DMS53 (cell line): ENCODE measurements around the gene SLC35F5.
"Not testable (repeated sequence)": the region's sequence is repeated elsewhere in the genome, so short reads cannot be mapped to it uniquely, and the experiment has no call there.

ENCODE experiments used
- DNase-seq: peaks from one replicate; lab custom pipeline; 2025; lab: John Stamatoyannopoulos, UW

The SLC35F5 gene

DNA sequence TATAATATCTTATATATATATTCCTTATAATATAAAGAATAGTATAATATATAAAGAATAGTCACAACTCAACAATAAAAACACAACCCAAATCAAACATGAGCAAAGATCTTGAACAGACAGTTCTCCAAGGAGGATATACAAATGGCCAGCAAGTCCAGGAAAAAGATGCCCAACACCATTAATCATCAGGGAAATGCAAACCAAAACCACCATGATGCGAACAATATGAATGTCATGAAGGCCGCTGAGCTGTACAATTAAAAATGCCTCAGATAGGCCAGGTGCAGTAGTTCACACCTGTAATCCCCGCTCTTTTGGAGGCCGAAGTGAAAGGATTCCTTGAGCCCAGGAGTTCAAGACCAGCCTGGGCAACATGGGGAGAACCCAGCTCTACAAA is 58.9 kb downstream of the SLC35F5 start:
- no peak for DNase-seq

- DNase-seq: no peak
Measured at GRCh38 chr2:113694438-113694837, 62.0 kb downstream of the SLC35F5 start.

DNA sequence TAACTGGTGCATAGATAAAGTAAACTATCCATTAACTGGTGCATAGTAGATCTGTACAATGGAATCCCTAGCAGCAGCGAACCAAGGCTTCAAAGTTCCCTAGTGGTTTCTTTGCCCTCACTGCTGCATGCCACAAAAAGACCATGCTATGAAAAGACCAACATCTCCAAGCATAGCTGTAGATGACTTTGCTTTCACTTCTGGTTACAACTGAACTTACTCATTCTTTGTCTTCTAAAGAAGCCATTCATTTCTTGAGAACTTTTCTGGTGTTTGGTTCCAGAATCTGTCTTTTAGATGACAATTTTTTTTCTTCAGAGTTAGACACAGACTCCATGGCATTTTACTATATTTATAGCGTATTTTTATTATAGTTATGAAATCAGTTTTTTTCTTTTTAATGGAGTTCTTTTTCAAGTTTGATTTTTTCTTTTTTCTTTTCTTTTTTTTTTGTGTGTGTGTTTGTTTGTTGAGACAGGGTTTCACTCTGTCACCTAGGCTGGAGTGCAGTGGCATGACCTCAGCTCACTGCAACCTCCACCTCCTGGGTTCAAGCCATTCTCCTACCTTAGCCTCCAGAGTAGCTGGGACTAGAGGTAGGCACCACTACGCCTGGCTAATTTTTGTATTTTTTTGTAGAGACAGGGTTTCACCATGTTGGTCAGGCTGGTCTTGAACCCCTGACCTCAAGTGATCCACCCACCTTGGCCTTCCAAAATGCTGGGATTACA is 63.6 kb downstream of the SLC35F5 start:
- DNase-seq: no peak

- DNase-seq: not testable (repeated sequence)
Measured at GRCh38 chr2:113690871-113691270, 65.6 kb downstream of the SLC35F5 start.

DNA sequence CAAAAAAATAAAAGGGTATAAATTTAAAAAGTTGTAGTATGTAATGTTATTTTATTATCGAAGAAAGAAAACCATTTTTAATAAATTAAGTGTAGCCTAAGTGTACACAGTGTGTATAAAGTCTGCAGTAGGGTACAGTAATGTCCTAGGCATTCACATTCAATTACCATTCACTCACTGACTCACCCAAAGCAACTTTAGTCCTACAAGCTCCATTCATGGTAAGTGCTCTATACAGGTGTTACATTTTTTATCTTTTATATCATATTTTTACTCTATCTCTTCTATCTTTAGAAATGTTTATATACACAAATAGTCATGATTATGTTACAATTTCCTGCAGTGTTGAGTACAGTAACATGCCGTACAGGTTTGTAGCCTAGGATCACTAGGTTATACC is 69.9 kb downstream of the SLC35F5 start:
- DNase-seq: no peak

GRCh38 chr2:113685471-113685870 is 71.0 kb downstream of the SLC35F5 start:
- DNase-seq: no peak

GRCh38 chr2:113679457-113679856 is 77.0 kb downstream of the SLC35F5 start:
- no peak for DNase-seq

- no peak for DNase-seq
Measured at GRCh38 chr2:113677330-113677729, 79.1 kb downstream of the SLC35F5 start.

DNA sequence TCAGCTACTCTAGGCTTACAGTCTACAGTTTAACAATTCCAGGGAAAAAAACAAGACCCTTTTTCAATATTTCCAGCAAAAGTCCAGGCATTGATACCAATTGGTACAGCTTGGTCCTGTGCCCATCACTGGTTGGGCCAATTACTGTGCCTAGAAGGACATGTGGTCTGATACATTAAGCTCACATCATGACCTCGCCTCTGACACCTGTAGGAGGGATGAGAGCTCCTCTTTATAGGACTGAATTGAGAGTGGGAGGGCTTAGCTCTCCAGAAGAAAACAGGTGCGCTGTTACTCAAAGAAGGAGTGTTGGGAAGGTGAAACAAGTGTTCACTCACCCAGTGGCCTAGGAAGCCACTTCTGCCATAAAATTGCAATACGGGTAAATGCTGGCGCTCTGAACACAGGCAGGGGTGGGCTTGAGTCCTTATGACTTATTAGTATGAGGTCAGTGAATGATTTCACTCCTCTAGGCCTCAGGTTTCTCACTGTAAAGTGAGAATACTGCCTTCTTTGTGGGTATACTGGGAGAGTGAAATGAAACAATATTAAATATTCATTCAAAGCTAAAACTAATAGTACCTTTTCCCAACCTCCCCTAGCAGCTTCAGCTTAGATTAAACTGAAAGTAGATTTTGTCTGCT is 79.7 kb downstream of the SLC35F5 start:
- no peak for DNase-seq

- no peak for DNase-seq
Measured at GRCh38 chr2:113675875-113676274, 80.6 kb downstream of the SLC35F5 start.

- no peak for DNase-seq
Measured at GRCh38 chr2:113672326-113672932, 84.0 kb downstream of the SLC35F5 start.

- not testable (repeated sequence) for DNase-seq
Measured at GRCh38 chr2:113669013-113669412, 87.4 kb downstream of the SLC35F5 start.

DNA sequence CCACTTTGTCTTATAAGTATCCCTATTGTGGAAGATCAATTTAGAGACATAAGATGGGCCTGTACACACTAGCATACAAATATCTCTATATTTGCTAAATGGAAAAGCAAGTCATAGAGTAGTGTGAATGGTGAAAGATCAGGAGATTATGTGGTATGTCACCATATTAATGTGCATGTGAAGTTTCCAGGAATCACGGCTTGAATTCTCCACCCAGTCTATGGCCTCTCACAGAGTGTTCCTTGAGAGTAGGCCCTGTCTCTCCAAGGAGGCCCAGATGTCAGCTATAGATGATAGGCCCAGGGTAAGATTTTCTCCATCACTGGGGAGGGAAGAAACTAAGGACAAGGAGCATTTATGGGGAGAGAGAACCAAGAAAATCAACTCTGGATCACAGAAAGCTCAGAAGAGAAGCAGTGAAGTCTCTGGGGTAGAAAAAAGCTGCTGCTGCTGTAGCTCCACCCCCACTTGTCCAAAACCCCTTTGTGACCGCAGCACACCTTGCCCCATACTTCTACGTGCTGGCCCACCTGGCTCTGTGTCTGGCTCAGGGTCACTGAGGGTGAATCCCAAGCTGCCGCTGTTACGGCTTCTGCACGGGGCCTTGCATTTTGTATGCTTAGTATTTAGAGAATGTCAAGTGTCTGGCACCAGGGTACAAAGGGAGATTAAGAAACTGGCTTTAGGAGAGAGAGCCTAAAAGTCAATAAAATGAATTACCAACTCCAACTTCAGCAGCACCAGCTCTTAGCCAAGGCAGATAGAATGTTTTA is 91.5 kb downstream of the SLC35F5 start:
- DNase-seq: not testable (repeated sequence)

DNA sequence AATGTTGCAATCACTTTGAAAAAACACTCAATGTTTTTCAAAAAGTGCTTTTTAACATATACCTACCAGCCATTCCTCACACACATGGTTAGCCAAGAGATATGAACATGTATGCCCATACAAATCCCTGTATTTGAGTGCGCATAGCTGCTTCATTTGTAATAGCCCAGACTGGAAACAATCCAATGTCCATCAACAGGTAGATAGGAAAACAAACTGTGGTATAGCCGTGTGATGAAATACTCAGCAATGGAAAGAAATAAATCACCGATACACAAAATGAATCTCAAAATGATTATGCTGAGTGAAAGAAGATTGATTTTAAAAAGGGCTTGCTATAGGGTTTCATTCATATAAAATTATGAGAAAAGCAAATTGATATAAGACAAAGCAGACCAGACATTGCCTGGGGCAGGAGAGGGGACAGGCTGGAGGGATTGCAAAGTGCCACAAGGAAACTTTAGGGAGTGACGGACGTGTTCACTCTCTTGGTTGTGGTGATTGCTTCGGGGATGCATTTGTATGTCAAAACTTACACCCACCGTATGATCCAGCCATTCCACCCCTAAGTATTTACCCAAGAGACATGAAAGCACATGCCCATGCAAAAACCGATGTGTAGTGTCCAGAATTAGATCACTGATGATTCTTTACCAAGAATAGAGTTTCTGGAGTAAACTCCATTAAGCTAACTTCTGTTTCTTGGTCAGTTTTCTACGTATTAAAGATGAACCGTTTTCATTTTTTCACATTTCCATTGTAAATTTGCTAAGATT is 93.0 kb downstream of the SLC35F5 start:
- DNase-seq: not testable (repeated sequence)
